NCI-H1092 treated with DMSO at 0.1 percent for 48 hours (cell line): Measurements from ENCODE around the gene ZNF408.
"Not testable (repeated sequence)": the region's sequence is repeated elsewhere in the genome, so short reads cannot be mapped to it uniquely, and the experiment has no call there.

Source experiments
- DNase-seq: peaks from one replicate; lab custom pipeline; 2025; lab: John Stamatoyannopoulos, UW

ZNF408 gene

DNA sequence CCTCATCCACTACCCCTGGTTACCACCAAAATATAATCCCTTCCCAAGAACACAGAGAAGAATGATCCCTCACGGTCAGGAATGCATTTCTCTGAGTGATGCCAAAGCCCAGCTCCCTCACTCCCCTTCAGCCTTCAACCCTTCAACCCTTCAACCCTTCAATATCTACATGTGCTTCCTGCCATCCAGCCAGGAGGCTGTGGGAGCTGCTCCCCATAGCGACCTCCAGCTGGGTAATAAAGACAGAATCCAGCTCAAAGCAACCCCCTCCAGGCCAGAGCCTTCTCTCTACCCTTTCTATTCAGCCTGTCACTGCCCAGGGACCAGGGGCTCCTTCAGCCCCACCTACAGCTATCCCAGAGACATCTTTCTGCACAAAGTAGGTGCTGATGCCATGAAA, 3.1 kb upstream of the ZNF408 start:
- DNase-seq = no peak

DNA sequence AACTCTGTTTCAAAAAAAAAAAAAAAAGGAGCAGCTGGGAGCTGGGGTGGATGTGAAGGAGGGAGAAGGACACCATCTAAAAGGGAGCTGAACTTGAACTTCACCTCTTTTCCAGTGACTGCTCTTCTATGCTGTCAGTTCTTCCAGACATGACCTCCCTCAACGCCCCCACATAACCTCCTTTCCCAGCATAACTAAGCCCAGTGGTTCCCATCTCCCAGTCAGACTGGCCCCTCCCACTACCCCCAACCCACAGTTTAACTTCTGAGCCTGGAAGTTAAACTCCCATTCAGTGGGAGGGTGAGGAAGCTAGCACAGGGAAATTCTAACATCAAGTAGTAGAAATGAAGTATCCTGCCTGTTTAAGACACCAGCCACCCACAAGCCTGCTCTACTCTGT, 2.2 kb upstream of the ZNF408 start:
- DNase-seq = no peak

GRCh38 chr11:46701078-46701654, 335 bp downstream of the ZNF408 start:
- no peak for DNase-seq

DNA sequence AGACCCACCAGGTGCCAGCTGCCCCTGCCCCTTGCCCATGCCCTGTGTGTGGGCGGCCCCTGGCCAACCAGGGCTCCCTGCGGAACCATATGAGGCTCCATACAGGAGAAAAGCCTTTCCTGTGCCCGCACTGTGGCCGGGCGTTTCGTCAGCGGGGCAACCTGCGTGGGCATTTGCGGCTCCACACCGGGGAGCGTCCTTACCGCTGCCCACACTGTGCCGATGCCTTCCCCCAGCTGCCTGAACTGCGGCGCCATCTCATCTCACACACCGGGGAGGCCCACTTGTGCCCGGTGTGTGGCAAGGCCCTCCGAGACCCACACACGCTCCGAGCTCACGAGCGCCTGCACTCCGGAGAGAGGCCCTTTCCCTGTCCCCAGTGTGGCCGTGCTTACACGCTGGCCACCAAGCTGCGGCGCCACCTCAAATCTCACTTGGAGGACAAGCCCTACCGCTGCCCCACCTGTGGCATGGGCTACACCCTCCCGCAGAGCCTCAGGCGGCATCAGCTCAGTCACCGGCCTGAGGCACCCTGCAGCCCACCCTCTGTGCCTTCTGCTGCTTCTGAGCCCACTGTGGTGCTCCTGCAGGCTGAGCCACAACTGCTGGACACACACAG, 4.3 kb downstream of the ZNF408 start:
- DNase-seq = no peak

GRCh38 chr11:46706886-46707285, 6.1 kb downstream of the ZNF408 start:
- no peak for DNase-seq

GRCh38 chr11:46709351-46709750, 8.5 kb downstream of the ZNF408 start:
- DNase-seq = not testable (repeated sequence)

- DNase-seq = no peak
Measured at GRCh38 chr11:46710821-46711269, 10.0 kb downstream of the ZNF408 start.

DNA sequence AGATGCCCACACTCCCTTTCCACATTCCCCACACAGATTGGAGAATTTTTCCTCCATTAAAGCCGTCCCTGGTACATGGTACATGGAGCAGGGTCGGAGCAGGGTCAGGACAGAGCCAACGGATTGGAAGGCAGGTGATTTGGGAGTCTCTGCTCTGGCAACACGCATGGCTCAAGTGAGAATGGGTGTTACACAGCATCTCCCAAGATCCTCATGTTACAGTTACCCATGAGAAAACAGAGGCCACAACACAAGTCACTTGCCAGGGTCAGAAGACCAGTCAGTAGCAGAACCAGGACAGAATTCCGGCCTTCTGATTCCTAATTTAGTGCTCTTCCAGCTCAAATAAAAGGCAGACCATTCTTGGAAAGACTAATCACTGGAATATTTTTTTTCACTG, 10.5 kb downstream of the ZNF408 start:
- no peak for DNase-seq

DNA sequence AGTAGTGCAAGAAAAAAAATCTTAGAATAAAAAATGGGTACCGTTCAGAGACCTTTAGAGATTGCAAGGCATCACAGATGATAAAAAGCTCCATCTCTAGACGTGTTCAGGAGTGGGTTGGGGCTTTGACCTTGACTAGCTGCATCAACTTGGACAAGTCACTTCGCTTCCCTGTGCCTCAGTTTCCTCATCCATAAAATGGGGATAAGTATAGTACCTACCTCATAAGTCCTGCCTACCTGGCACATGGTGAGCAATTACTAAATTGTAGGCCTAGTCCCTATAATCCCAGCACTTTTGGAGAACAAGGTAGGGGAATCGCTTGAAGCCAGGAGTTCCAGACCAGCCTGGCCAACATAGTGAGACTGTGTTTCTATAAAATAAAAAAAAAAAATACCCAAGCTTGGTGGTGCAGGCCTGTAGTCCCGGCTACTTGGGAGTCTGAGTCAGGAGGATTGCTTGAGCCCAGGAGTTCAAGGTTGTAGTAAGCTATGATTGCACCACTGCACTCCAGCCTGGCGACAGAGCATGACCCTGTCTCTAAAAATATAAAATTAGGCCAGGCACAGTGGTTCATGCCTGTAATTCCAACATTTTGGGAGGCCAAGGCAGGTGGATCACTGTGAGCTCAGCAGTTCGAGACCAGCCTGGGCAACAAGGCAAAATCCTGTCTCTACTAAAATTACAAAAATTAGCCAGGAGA, 12.2 kb downstream of the ZNF408 start:
- DNase-seq = no peak

DNA sequence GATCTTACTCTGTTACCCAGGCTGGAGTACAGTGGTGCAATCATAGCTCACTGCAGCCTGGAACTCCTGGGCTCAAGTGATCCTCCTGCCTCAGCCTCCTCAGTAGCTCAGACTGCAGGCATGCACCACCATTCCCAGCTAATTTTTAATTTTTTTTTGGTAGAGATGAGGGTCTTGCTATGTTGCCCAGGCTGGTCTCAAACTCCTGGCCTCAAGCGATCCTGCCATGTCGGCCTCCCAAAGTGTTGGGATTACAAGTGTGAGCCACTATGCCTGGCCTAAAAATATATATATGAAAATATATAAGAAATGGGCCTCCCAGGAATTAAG, 17.0 kb downstream of the ZNF408 start:
- not testable (repeated sequence) for DNase-seq

GRCh38 chr11:46718155-46719019, 17.6 kb downstream of the ZNF408 start:
- DNase-seq = peak; percentile 39

GRCh38 chr11:46719048-46719542, 18.3 kb downstream of the ZNF408 start, which contains the start of gene F2:
TSS of gene F2 (plus strand) at chr11:46719213. CDS start at chr11:46719236, 23 bp downstream.
- DNase-seq = no peak

GRCh38 chr11:46719543-46720218, 18.9 kb downstream of the ZNF408 start:
- DNase-seq = no peak

- DNase-seq = no peak
Measured at GRCh38 chr11:46721286-46721685, 20.5 kb downstream of the ZNF408 start.

DNA sequence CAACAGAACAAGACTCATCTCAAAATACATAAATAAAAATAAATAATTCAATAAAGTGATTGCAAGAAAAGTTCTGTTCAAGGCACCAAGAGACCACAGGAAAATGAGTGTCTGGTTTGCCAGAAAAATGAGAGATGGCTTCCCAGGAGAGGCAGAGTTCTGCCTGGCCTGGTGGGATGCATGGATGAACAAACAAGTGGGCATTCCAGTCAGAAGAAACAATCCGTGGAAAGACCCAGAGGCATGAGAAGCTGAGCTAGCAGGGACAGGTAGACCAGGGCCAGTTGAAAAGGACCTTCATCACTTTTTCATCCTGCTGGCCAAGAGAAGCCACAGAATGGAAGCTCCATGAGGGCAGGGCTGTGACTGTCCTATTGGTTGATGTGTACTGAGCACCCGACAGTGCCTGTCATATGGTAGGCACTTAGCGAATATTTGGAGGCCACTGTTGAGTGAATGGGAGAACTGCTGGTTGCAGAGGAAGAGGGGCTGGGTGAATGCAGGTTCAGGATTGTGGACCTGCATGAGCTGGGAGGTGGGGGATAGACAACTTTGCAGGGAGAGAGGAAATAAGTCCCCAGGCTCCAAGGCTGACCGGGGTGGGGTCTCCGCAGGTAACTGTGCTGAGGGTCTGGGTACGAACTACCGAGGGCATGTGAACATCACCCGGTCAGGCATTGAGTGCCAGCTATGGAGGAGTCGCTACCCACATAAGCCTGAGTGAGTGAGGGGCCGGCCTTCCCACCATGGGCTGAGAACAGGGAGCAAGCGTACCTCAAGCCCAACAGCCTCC, 21.9 kb downstream of the ZNF408 start:
- DNase-seq = no peak

- no peak for DNase-seq
Measured at GRCh38 chr11:46723359-46723680, 22.5 kb downstream of the ZNF408 start.

GRCh38 chr11:46724088-46724487, 23.3 kb downstream of the ZNF408 start:
- peak; percentile 7 for DNase-seq

GRCh38 chr11:46725338-46726205, 24.7 kb downstream of the ZNF408 start:
- no peak for DNase-seq

GRCh38 chr11:46726206-46726862, 25.5 kb downstream of the ZNF408 start:
- no peak for DNase-seq
